HG03066 (cell line): ENCODE data around the gene NDUFV1.
"Not testable (repeated sequence)": the region's sequence is repeated elsewhere in the genome, so short reads cannot be mapped to it uniquely, and the experiment has no call there.

Source experiments
- ATAC-seq: cut with Tn5 transposase; IDR thresholded peaks from one replicate; pipeline ENCODE4 v1.9.1; 2021; ENCODE audit warnings: low read depth; ENCODE audit not compliant: unreplicated experiment

Gene NDUFV1

DNA sequence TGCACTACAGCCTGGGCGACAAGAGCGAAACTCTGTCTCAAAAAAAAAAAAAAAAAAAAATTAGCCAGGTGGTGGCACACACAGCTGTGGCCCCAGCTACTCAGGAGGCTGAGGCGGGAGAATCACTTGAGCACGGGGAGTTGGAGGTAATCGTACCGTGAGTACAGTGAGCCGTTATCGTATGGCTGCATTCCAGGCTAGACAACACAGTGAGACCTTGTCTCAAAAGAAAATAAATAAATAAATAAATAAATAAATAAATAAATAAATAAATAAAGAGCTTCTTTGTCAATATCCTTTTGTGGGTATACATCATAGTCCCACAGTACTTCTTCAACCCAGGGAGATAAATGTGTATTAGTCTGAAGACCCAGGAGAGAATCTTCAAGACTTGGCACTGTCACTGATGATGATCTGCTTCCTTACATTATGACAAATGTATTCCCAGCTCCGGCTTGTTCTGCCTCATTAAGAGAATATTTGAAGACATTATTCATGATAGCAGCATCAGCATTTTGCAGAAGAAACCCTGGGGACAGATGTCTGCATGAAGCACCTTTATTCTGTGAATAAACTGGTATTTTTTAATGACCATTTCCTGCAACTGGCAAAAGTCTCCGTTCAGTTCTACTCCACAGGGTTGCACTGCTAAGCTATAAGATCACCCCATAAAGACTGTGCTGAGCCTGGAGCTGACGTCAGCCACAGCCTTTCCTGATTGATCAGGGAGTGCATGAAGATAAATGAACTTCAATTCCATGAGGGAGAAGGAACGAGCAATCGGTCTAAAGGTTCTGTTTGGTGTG lies 45.4 kb downstream of the NDUFV1 start:
- ATAC-seq, result no peak

DNA sequence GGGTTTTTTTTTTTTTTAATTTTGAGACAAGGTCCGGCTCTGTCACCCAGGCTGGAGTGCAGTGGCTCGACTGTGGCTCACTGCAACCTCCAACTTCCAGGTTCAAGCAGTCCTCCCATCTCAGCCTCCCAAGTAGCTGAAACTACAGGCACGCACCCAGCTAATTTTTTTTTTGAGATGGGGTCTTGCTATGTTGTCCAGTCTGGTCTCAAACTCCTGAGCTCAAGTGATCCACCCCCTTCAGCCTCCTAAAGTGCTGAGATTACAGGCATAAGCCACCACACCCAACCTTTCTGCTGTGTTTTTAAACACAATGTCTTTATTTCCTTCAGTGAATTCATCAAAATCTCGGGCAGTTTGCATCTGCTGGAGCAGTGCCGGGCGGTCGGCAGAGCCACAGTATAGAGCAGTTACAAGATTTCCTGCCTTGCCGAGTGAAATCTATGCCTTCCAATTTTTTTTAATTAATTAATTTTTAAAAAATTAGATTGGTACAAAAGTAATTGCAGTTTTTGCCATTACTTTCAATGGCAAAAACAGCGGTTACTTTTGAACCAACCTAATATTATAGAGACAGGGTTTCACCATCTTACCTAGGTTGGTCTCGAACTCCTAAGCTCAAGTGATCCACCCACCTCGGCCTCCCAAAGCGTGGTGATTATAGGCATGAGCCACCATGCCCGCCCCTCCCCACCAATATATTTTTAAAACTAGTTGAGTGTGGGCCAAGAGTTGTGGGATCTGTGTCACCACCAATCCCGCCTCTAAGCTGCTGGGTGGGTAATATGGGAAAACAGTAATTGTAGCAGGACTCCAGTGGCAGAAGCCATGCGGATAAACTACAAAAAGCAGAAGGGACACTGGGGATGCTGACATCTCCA lies 46.5 kb downstream of the NDUFV1 start:
- ATAC-seq, result no peak

DNA sequence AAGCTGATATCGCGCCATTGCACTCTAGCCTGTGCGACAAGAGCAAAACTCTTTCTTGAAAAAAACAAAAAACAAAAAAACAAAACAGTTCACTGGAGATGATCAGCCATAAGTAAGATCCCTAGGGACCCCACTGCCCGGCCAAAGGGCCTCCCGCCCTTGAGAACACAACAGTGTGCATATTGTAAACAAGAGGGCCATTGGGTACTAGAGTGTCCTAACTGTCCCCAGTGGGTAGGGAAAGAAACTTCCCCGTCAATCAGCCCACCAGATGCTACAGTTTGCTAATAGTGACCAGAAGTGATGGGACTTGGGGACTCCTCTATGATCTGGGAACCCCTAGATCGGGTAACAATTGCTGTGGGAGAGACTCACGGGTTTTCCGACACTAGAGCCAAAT lies 47.5 kb downstream of the NDUFV1 start:
- no peak for ATAC-seq

DNA sequence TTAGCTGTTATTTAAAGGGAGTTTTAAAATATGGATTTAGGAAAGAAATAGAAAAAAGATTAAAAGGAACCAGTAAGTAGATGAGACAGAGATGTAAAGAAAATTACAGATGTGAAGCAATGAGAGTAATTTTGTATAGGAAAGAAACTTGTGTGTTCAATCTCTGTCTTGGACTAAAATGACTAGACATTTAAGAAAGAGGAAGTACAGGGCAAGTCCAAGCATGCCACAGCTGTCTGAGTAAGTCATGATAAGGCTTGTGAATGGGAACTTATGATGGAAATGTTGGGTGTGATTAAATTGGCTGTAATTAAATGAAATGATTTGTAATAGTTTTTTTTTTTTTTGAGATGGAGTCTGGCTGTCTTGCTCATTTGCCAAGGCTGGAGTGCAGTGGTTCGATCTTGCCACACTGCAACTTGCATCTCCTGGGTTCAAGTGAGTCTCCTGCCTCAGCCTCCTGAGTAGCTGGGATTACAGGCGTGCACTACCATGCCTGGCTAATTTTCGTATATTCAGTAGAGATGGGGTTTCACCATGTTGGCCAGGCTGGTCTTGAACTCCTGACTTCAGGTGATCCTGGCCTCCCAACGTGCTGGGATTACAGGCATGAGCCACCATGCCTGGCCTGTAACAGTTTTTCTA lies 49.7 kb downstream of the NDUFV1 start:
- no peak for ATAC-seq

- no peak for ATAC-seq
Measured at GRCh38 chr11:67657300-67657699, 50.6 kb downstream of the NDUFV1 start.

DNA sequence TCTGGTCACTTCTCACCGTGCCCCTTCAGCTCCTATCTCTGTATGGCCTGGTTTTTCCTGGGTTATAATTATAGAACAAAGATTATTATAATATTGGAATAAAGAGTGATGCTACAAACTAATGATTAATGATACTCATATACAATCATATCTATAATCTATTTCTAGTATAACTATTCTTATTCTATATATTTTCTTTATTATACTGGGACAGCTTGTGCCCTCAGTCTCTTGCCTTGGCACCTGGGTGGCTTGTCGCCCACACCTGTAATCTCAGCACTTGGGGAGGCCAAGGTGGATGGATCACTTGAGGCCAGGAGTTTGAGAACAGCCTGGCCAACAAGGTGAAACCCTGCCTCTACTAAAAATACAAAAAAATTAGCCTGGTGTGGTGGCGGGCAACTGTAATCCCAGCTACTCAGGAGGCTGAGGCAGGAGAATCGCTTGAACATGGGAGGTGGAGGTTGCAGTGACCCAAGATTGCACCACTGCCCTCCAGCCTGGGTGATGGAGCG lies 53.0 kb downstream of the NDUFV1 start:
- not testable (repeated sequence) for ATAC-seq

GRCh38 chr11:67660752-67661151 lies 54.0 kb downstream of the NDUFV1 start:
- ATAC-seq, result not testable (repeated sequence)
